IMR-90 (cell line): ENCODE results near the gene USP17L30. TPM values are rescaled to one million over a fixed set of nuclear protein-coding genes. Genes with fewer than 3 reads are reported as not detected.
"Not testable (repeated sequence)": the region's sequence is repeated elsewhere in the genome, so short reads cannot be mapped to it uniquely, and the experiment has no call there.

Source experiments
- ATAC-seq: fragments of 200-7000 bp; cut with Tn5 transposase; 2 replicates; pipeline ENCODE4 v1.9.1; 2020; ENCODE audit warnings: low read depth, mild to moderate bottlenecking, moderate library complexity
- Bru-seq: library from RNA; stranded (reverse); fragments of 400-500 nt; gene quantifications from one replicate; lab custom pipeline; 2021; lab: Mats Ljungman, UMichigan
- BruChase-seq, 2 experiments: library from RNA; stranded (reverse); fragments of 400-500 nt; gene quantifications; one replicate each; lab custom pipeline; 2021; lab: Mats Ljungman, UMichigan
- BruUV-seq: library from RNA; stranded (reverse); fragments of 400-500 nt; replicated peaks from 2 replicates; lab custom pipeline; 2021; lab: Mats Ljungman, UMichigan
- CTCF ChIA-PET: fragments of 300-600 bp; formaldehyde crosslinking; extraction: SDS; loops from one replicate; lab custom pipeline; 2021; ENCODE audit warnings: antibody characterized with exemption; lab: Yijun Ruan, JAX
- POLR2A ChIA-PET: fragments of 300-600 bp; sonication (Branson Sonifier 250); formaldehyde crosslinking; loops from one replicate; lab custom pipeline; 2022; ENCODE audit warnings: antibody characterized with exemption; ENCODE audit not compliant: unreplicated experiment; lab: Charles Lee
- DNase-seq: peaks from one replicate; pipeline ENCODE4 v3.0.0; 2013
- H2AFZ ChIP-seq: replicated peaks from 2 replicates; pipeline ENCODE3; 2013; ENCODE audit warnings: low read length, mild to moderate bottlenecking; ENCODE audit not compliant: poor library complexity
- H2AK5ac ChIP-seq: 2 replicates; pipeline ENCODE4 v1.6.1; 2013; ENCODE audit warnings: low read depth, low read length, inconsistent platforms
- H2AK9ac ChIP-seq: replicated peaks from 2 replicates; pipeline ENCODE3; 2013; ENCODE audit warnings: mild to moderate bottlenecking, low read depth, low read length, moderate library complexity; ENCODE audit not compliant: poor library complexity
- H2BK120ac ChIP-seq: 2 replicates; pipeline ENCODE4 v1.6.1; 2013; ENCODE audit warnings: low read depth, low read length, inconsistent platforms
- H2BK15ac ChIP-seq: 3 replicates; pipeline ENCODE4 v1.6.1; 2013; ENCODE audit warnings: low read depth, low read length, inconsistent platforms
- H2BK20ac ChIP-seq: 2 replicates; pipeline ENCODE4 v1.6.1; 2013; ENCODE audit warnings: low read depth, mild to moderate bottlenecking, inconsistent platforms, low read length, moderate library complexity
- H2BK5ac ChIP-seq: 2 replicates; pipeline ENCODE4 v1.6.1; 2013; ENCODE audit warnings: mild to moderate bottlenecking, low read depth, low read length, inconsistent platforms; ENCODE audit not compliant: poor library complexity, severe bottlenecking
- H3K14ac ChIP-seq: replicated peaks from 2 replicates; pipeline ENCODE4 v1.6.1; 2013; ENCODE audit warnings: low read depth, low read length, inconsistent platforms
- H3K18ac ChIP-seq: 2 replicates; pipeline ENCODE4 v1.6.1; 2013; ENCODE audit warnings: low read depth, low read length, control low read depth
- H3K23ac ChIP-seq: 2 replicates; pipeline ENCODE4 v1.6.1; 2013; ENCODE audit warnings: low read depth, low read length, inconsistent platforms
- H3K27ac ChIP-seq: 2 replicates; pipeline ENCODE4 v1.5.1; 2013; ENCODE audit warnings: mild to moderate bottlenecking, control low read depth, low read length; ENCODE audit not compliant: insufficient read depth
- H3K27me3 ChIP-seq: 2 replicates; pipeline ENCODE4 v1.6.1; 2013; ENCODE audit warnings: low read length; ENCODE audit not compliant: control insufficient read depth, insufficient read depth
- H3K36me3 ChIP-seq: 2 replicates; pipeline ENCODE4 v1.6.1; 2013; ENCODE audit warnings: low read length, mixed read lengths; ENCODE audit not compliant: control insufficient read depth, insufficient read depth
- H3K4ac ChIP-seq: 2 replicates; pipeline ENCODE4 v1.6.1; 2013; ENCODE audit warnings: low read depth, low read length, inconsistent platforms
- H3K4me1 ChIP-seq: 2 replicates; pipeline ENCODE4 v1.6.1; 2013; ENCODE audit warnings: low read length, mixed read lengths; ENCODE audit not compliant: control insufficient read depth, insufficient read depth
- H3K4me2 ChIP-seq: 2 replicates; pipeline ENCODE4 v1.6.1; 2013; ENCODE audit warnings: low read depth, mild to moderate bottlenecking, control low read depth, low read length, moderate library complexity
- H3K4me3 ChIP-seq: 2 replicates; pipeline ENCODE4 v1.5.1; 2013; ENCODE audit warnings: low read depth, mild to moderate bottlenecking, control low read depth, low read length, moderate library complexity; ENCODE audit not compliant: insufficient read depth
- H3K56ac ChIP-seq: 2 replicates; pipeline ENCODE4 v1.6.1; 2013; ENCODE audit warnings: low read length, inconsistent platforms; ENCODE audit not compliant: insufficient read depth; ENCODE audit errors: extremely low read depth
- H3K79me1 ChIP-seq, 2 experiments: 2 replicates each; pipeline ENCODE4 v1.6.1; 2013; ENCODE audit warnings: low read length in 2 of 2, inconsistent platforms in 1 of 2, low read depth in 1 of 2
- H3K9ac ChIP-seq: 2 replicates; pipeline ENCODE4 v1.6.1; 2013; ENCODE audit warnings: low read depth, low read length, control low read depth
- H3K9me1 ChIP-seq: 2 replicates; pipeline ENCODE4 v1.6.1; 2013; ENCODE audit warnings: low read length, inconsistent platforms; ENCODE audit not compliant: insufficient read depth
- H3K9me3 ChIP-seq: 2 replicates; pipeline ENCODE4 v1.6.1; 2013; ENCODE audit warnings: low read length; ENCODE audit not compliant: control insufficient read depth, insufficient read depth
- H4K20me1 ChIP-seq: 2 replicates; pipeline ENCODE4 v1.6.1; 2013; ENCODE audit warnings: low read length, inconsistent platforms; ENCODE audit not compliant: insufficient read depth
- H4K5ac ChIP-seq: 2 replicates; pipeline ENCODE4 v1.6.1; 2013; ENCODE audit warnings: mild to moderate bottlenecking, low read depth, low read length, control low read depth
- H4K8ac ChIP-seq, 2 experiments: 2 replicates each; pipeline ENCODE4 v1.6.1; 2013; ENCODE audit warnings: low read depth in 2 of 2, low read length in 2 of 2, control low read depth in 1 of 2, inconsistent platforms in 1 of 2
- H4K91ac ChIP-seq: 2 replicates; pipeline ENCODE4 v1.6.1; 2013; ENCODE audit warnings: low read depth, low read length, inconsistent platforms; ENCODE audit not compliant: insufficient read depth
- WGBS, 2 experiments: methylation state at CpG; one replicate each; pipeline versions ENCODE4 v1.1.5 to v1.1.7; 2013; ENCODE audit warnings: missing lambda C conversion rate in 2 of 2; ENCODE audit not compliant: insufficient read length in 1 of 2; ENCODE audit errors: extremely low coverage in 2 of 2; 5-methylcytosine and 5-hydroxymethylcytosine counted together
- dilution Hi-C: fragments of 300-500 bp; cut with HindIII; formaldehyde crosslinking; loops from one replicate; pipeline ENCODE4 v1.14.3; 2018; ENCODE audit warnings: low sequenced_read_pairs; ENCODE audit not compliant: unreplicated experiment
- in situ Hi-C: fragments of 300-500 bp; cut with MboI; formaldehyde crosslinking; loops from 3 replicates; pipeline ENCODE4 v1.14.3; 2019; ENCODE audit warnings: low sequenced_read_pairs, inconsistent platforms, mixed read lengths
- intact Hi-C: fragments of 100-400 bp; cut with micrococcal nuclease; formaldehyde crosslinking; loops from 2 replicates; pipeline ENCODE4 v1.10.0; 2022
- long read RNA-seq: library from polyadenylated mRNA; unstranded; transcript quantifications from one replicate; pipeline ENCODE4 v2.0.0, GENCODE V29; 2021; ENCODE audit not compliant: unreplicated experiment
- polyA plus RNA-seq, 3 experiments: library from polyadenylated mRNA; depleted of rRNA; stranded (reverse); fragments of >200 nt; gene quantifications; 2 replicates each; pipeline ENCODE4 v1.2.3, GENCODE V29; 2012; ENCODE audit warnings: low replicate concordance in 1 of 3
- total RNA-seq: library from RNA; depleted of rRNA; stranded (reverse); fragments of >200 nt; gene quantifications from 2 replicates; pipeline ENCODE4 v1.2.3, GENCODE V29; 2012; rRNA removed

The USP17L30 gene, protein sequence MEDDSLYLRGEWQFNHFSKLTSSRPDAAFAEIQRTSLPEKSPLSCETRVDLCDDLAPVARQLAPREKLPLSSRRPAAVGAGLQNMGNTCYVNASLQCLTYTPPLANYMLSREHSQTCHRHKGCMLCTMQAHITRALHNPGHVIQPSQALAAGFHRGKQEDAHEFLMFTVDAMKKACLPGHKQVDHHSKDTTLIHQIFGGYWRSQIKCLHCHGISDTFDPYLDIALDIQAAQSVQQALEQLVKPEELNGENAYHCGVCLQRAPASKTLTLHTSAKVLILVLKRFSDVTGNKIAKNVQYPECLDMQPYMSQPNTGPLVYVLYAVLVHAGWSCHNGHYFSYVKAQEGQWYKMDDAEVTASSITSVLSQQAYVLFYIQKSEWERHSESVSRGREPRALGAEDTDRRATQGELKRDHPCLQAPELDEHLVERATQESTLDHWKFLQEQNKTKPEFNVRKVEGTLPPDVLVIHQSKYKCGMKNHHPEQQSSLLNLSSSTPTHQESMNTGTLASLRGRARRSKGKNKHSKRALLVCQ
- total RNA-seq (not detected in 2 replicates), polyA plus RNA-seq (2012; rRNA removed) (not detected in 2 replicates), Bru-seq, nascent RNA (not detected), BruChase-seq, experiment 1, labeled RNA remaining after a 6-hour chase (not detected), BruChase-seq, experiment 2, labeled RNA remaining after a 2-hour chase (not detected)
- polyA plus RNA-seq (2012; cell fraction: cytosol; rRNA removed): not detected in 2 replicates
- not detected in 2 replicates for polyA plus RNA-seq (2012; cell fraction: nucleus; rRNA removed; ENCODE audit: low replicate concordance)
- long read RNA-seq: 0 reads

DNA sequence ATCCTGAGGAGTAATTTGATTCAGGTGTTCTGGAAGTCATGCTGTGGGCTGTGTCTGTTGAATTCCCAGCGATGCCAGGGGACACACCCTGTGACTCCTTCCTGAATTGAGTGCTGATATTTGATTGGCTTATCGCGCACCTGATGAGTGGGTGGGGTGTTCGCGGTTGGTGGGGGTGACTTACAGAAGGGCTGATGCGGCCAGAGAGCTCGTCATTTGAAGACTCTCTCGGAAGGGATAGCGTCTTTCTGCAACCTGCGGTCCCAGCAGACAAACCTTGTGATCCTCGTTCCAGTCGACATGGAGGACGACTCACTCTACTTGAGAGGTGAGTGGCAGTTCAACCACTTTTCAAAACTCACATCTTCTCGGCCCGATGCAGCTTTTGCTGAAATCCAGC, at the start of gene USP17L30:
Gene USP17L30, plus strand, starts transcription at position 301 of the 400 bp plus-strand sequence. Its CDS starts 0 bp downstream, at position 301.
- H4K8ac ChIP-seq, dilution Hi-C loops, H3K79me1 ChIP-seq, H3K4ac ChIP-seq, H2BK120ac ChIP-seq, H2BK15ac ChIP-seq, H3K23ac ChIP-seq, H3K4me1 ChIP-seq, H2AK9ac ChIP-seq, H2AK5ac ChIP-seq, POLR2A ChIA-PET, H3K36me3 ChIP-seq, ATAC-seq, DNase-seq, H3K14ac ChIP-seq, H2BK20ac ChIP-seq, H3K4me2 ChIP-seq, H3K9me1 ChIP-seq, H3K9ac ChIP-seq, H2BK5ac ChIP-seq, BruUV-seq, H4K5ac ChIP-seq, H3K56ac ChIP-seq, CTCF ChIA-PET, H3K18ac ChIP-seq, H3K27me3 ChIP-seq, H4K91ac ChIP-seq, H2AFZ ChIP-seq, intact Hi-C loops, in situ Hi-C loops, H3K4me3 ChIP-seq, H3K27ac ChIP-seq, H4K20me1 ChIP-seq, H3K9me3 ChIP-seq: not testable (repeated sequence)
- no CpG with 5 or more reads among the region's 15 CpGs for WGBS, 2 experiments

DNA sequence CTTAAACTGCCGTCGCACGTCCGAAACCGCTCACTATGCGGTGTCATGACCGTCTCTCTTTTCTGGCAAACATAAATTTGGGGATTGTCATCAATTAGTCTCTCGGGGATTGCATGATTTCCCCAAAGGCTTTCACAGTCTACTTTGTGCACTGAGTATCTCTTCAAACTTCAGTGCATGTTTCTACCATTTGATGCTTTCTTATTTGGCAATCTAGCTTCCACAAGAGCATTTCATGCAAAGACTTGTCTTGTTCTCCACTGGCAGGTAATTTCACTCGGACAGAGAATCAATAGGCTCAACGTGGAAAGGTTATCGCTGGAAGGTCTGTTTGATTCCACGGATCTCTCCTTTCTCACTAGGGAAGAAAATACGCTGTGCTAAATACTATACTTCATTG, 38.7 kb upstream of the USP17L30 start:
- CTCF ChIA-PET, dilution Hi-C loops, H3K9me1 ChIP-seq, H3K36me3 ChIP-seq, H3K56ac ChIP-seq, H2BK20ac ChIP-seq, H2BK120ac ChIP-seq, H3K4me3 ChIP-seq, H2BK5ac ChIP-seq, H4K5ac ChIP-seq, H3K4me2 ChIP-seq, H2AK9ac ChIP-seq, H3K9me3 ChIP-seq, POLR2A ChIA-PET, in situ Hi-C loops, H3K4me1 ChIP-seq, H4K8ac ChIP-seq, H3K14ac ChIP-seq, BruUV-seq, H3K4ac ChIP-seq, H4K20me1 ChIP-seq, intact Hi-C loops, H2AK5ac ChIP-seq, H3K27ac ChIP-seq, H3K79me1 ChIP-seq, DNase-seq, ATAC-seq, H3K27me3 ChIP-seq, H3K18ac ChIP-seq, H4K91ac ChIP-seq, H2BK15ac ChIP-seq, H3K23ac ChIP-seq, H2AFZ ChIP-seq, H3K9ac ChIP-seq: not testable (repeated sequence)
- no CpG with 5 or more reads among the region's 13 CpGs for WGBS, 2 experiments
